GM12878 (cell line): ENCODE measurements around the gene CNTN4. TPM values are rescaled to one million over a fixed set of nuclear protein-coding genes. Genes with fewer than 3 reads are reported as not detected.

Experiments
- FOXK2 ChIP-seq: fragments of 450-650 bp; IDR thresholded peaks from 2 replicates; pipeline ENCODE4 v1.6.1; 2017; ENCODE audit warnings: mild to moderate bottlenecking, moderate library complexity
- KAT2A ChIP-seq: conservative IDR thresholded peaks from 2 replicates; pipeline ENCODE4 v1.6.1; 2011; ENCODE audit warnings: low read depth, low read length; ENCODE audit not compliant: control insufficient read depth
- KLF5 ChIP-seq: fragments of 450-650 bp; IDR thresholded peaks from 2 replicates; pipeline ENCODE4 v1.6.1; 2014; ENCODE audit warnings: mild to moderate bottlenecking; ENCODE audit not compliant: partially characterized antibody
- ZNF217 ChIP-seq: fragments of 450-650 bp; IDR thresholded peaks from 2 replicates; pipeline ENCODE4 v1.6.1; 2017; ENCODE audit warnings: antibody characterized with exemption, mild to moderate bottlenecking
- polyA plus RNA-seq, 11 experiments: library from polyadenylated mRNA; depleted of rRNA in 4 of 11; unstranded in 6 of 11; stranded (reverse) in 5 of 11; fragments of >200 nt; fragmentation: Nextera tagmentation in 4 of 11; fragmentation: Illumina TruSeq in 1 of 11; extraction: Ambion mirVana in 4 of 11; extraction: Trizol in 1 of 11; gene quantifications; 1 replicate in 1 of 11; 2 replicates in 10 of 11; pipeline versions ENCODE4 v1.2.1 to v1.2.3, GENCODE V29; 2011 to 2016; ENCODE audit warnings: inconsistent platforms in 2 of 11, missing spikeins in 2 of 11, low read depth in 1 of 11
- total RNA-seq, 4 experiments: library from RNA; depleted of rRNA in 3 of 4; stranded (reverse); fragments of >200 nt in 3 of 4; fragmentation: Illumina TruSeq in 1 of 4; extraction: Trizol in 1 of 4; gene quantifications; 2 replicates each; pipeline versions ENCODE4 v1.2.1 to v1.2.3, GENCODE V29; 2013 to 2021
- TF ChIP-seq, protein P1 (sequence below): fragments of 450-650 bp; formaldehyde crosslinking; IDR thresholded peaks from 2 replicates; pipeline ENCODE4 v1.4.0; 2022; ENCODE audit warnings: mild to moderate bottlenecking, moderate library complexity
- TF ChIP-seq, protein P2 (sequence below): IDR thresholded peaks from 2 replicates; pipeline ENCODE4 v1.6.1; 2012; ENCODE audit warnings: low read depth, low read length, improper control_type of control experiment
- TF ChIP-seq, protein P3 (sequence below): fragments of 450-650 bp; IDR thresholded peaks from 2 replicates; pipeline ENCODE4 v1.6.1; 2017; ENCODE audit warnings: mild to moderate bottlenecking, moderate library complexity

The CNTN4 gene
- total and polyA plus RNA-seq, 10 of the 15 experiments (the other 5 are each of a cell fraction or from before 2014, with no cell fraction given): 0.05 to 0.43 (median 0.15) TPM; not detected in 1

DNA sequence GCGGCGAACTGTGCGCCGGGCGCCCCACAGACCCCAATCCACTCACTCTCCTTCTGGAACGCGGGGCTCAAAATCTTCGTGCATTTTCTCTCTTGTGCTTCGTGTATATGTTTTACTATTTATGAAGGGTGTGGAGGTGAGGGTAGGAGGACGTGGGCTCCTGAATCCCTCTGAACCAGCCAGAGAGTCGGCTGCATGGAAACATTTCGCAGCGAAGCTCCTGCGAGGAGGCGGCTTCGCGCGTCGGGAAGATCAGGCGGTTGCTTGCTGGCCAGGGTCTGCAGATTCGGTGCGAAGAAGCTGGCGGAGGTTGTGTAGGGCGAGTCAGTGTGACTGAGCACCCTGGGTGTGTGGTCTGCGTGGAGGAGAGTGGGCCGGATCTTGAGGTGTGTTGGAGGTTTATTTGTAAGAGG is 1.1 kb downstream of the CNTN4 start (continued):
- TF ChIP-seq, protein P1, sequence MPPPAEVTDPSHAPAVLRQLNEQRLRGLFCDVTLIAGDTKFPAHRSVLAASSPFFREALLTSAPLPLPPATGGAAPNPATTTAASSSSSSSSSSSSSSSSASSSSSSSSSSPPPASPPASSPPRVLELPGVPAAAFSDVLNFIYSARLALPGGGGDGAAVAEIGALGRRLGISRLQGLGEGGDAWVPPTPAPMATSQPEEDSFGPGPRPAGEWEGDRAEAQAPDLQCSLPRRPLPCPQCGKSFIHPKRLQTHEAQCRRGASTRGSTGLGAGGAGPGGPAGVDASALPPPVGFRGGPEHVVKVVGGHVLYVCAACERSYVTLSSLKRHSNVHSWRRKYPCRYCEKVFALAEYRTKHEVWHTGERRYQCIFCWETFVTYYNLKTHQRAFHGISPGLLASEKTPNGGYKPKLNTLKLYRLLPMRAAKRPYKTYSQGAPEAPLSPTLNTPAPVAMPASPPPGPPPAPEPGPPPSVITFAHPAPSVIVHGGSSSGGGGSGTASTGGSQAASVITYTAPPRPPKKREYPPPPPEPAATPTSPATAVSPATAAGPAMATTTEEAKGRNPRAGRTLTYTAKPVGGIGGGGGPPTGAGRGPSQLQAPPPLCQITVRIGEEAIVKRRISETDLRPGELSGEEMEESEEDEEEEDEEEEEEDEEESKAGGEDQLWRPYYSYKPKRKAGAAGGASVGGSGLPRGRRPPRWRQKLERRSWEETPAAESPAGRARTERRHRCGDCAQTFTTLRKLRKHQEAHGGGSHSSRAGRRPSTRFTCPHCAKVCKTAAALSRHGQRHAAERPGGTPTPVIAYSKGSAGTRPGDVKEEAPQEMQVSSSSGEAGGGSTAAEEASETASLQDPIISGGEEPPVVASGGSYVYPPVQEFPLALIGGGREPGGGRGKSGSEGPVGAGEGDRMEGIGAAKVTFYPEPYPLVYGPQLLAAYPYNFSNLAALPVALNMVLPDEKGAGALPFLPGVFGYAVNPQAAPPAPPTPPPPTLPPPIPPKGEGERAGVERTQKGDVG: no peak
- no peak for TF ChIP-seq KLF5
- no peak for TF ChIP-seq KAT2A
- no peak for TF ChIP-seq FOXK2
- no peak for TF ChIP-seq ZNF217
- TF ChIP-seq, protein P2, sequence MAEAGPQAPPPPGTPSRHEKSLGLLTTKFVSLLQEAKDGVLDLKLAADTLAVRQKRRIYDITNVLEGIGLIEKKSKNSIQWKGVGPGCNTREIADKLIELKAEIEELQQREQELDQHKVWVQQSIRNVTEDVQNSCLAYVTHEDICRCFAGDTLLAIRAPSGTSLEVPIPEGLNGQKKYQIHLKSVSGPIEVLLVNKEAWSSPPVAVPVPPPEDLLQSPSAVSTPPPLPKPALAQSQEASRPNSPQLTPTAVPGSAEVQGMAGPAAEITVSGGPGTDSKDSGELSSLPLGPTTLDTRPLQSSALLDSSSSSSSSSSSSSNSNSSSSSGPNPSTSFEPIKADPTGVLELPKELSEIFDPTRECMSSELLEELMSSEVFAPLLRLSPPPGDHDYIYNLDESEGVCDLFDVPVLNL: no peak
- TF ChIP-seq, protein P3, sequence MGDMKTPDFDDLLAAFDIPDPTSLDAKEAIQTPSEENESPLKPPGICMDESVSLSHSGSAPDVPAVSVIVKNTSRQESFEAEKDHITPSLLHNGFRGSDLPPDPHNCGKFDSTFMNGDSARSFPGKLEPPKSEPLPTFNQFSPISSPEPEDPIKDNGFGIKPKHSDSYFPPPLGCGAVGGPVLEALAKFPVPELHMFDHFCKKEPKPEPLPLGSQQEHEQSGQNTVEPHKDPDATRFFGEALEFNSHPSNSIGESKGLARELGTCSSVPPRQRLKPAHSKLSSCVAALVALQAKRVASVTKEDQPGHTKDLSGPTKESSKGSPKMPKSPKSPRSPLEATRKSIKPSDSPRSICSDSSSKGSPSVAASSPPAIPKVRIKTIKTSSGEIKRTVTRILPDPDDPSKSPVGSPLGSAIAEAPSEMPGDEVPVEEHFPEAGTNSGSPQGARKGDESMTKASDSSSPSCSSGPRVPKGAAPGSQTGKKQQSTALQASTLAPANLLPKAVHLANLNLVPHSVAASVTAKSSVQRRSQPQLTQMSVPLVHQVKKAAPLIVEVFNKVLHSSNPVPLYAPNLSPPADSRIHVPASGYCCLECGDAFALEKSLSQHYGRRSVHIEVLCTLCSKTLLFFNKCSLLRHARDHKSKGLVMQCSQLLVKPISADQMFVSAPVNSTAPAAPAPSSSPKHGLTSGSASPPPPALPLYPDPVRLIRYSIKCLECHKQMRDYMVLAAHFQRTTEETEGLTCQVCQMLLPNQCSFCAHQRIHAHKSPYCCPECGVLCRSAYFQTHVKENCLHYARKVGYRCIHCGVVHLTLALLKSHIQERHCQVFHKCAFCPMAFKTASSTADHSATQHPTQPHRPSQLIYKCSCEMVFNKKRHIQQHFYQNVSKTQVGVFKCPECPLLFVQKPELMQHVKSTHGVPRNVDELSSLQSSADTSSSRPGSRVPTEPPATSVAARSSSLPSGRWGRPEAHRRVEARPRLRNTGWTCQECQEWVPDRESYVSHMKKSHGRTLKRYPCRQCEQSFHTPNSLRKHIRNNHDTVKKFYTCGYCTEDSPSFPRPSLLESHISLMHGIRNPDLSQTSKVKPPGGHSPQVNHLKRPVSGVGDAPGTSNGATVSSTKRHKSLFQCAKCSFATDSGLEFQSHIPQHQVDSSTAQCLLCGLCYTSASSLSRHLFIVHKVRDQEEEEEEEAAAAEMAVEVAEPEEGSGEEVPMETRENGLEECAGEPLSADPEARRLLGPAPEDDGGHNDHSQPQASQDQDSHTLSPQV: no peak
